Endothelial cell of umbilical vein (primary cell): Measurements from ENCODE around the gene SLC26A8.

Experiments
- CTCF ChIP-seq, 2 donors: IDR thresholded peaks; 1 replicate in 1 of 2; 2 replicates in 1 of 2; pipeline ENCODE4 v1.5.1; 2011; ENCODE audit warnings: low read length in 2 of 2, mild to moderate bottlenecking in 2 of 2, moderate library complexity in 2 of 2, control low read depth in 1 of 2, inconsistent platforms in 1 of 2, low read depth in 1 of 2; ENCODE audit not compliant: insufficient read depth in 1 of 2; ENCODE audit errors: extremely low read depth in 1 of 2
- FOS ChIP-seq: IDR thresholded peaks from 2 replicates; pipeline ENCODE4 v1.6.1; 2011; ENCODE audit warnings: mild to moderate bottlenecking, low read length, moderate library complexity, borderline replicate concordance; ENCODE audit not compliant: insufficient read depth
- JUN ChIP-seq: IDR thresholded peaks from 2 replicates; pipeline ENCODE4 v1.6.1; 2011; ENCODE audit warnings: borderline replicate concordance, low read depth; ENCODE audit not compliant: insufficient read length, insufficient read depth
- MAX ChIP-seq: IDR thresholded peaks from 2 replicates; pipeline ENCODE4 v1.6.1; 2011; ENCODE audit not compliant: insufficient read depth, insufficient read length
- POLR2A ChIP-seq: IDR thresholded peaks from 2 replicates; pipeline ENCODE4 v1.6.1; 2012; ENCODE audit warnings: low read depth, mild to moderate bottlenecking, control low read depth, low read length
- POLR2AphosphoS5 ChIP-seq: IDR thresholded peaks from 2 replicates; pipeline ENCODE4 v1.6.1; 2012; ENCODE audit warnings: low read depth, mild to moderate bottlenecking, control low read depth, low read length, moderate library complexity; ENCODE audit not compliant: insufficient read depth

- TF ChIP-seq JUN: no peak
- no peak for TF ChIP-seq FOS
- TF ChIP-seq CTCF (IDR thresholded peaks at IDR 0.05; ENCODE audit: extremely low read depth in 1 of 2, insufficient read depth in 1 of 2, low read depth in 1 of 2, low read length in 2 of 2): no peak
- TF ChIP-seq POLR2A: no peak
- no peak for TF ChIP-seq POLR2AphosphoS5
- no peak for TF ChIP-seq MAX
These were observed 24.0 kb downstream of the SLC26A8 start for GRCh38 chr6:36000451-36000850.
